Measurements from ENCODE around the gene EPHB1.

EPHB1 gene

DNA sequence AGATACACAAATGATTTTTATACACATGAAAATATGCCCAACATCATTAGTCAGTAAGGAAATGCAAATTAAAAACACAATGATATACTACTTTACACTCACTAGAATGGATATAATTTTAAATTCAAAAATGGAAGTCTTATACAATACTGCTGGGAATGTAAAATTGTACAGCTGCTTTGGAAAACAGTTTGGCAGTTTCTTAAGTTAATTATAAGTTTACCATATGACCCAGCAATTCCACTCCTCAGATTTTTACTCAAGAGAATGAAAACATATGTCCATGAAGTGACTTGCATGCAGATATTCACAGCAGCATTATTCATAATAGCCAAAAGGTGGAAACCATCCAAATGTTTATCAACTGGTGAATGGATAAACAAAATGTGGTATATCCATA is 281.3 kb downstream of the EPHB1 start:
- H3K4me3 ChIP-seq (ENCODE audit: low read length) = no peak overlapping the region
- TF ChIP-seq ZNF274 (IDR thresholded peaks at IDR 0.05; ENCODE audit: low read depth, low read length) = no peak

GRCh38 chr3:135077186-135077585 is 282.1 kb downstream of the EPHB1 start:
- H3K4me3 ChIP-seq (ENCODE audit: low read length) = no peak overlapping the region

DNA sequence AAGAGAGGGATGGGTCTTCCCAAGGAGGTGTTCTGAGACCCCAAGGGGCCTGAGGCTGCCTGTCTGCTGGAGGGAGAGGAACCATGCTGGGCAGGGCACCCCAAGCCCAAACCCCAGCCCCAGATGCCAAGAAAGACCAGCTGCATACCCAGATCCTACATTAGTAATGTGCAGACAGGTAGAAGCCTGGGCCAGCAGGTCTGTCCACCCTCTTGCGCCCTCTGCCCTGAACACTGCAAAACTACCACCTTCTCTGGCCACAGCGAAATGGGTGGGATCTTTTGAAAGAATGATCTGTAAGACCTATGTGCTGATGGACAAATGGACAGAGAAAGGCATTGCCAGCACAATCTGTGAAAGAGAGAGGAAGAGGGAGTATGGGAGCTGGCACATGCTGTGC is 283.2 kb downstream of the EPHB1 start:
- no peak overlapping the region for H3K4me3 ChIP-seq (ENCODE audit: low read length)
- TF ChIP-seq ZNF274 (IDR thresholded peaks at IDR 0.05; ENCODE audit: low read depth, low read length) = no peak

More at GRCh38 chr3:135077186-135077585, 282.1 kb downstream of the EPHB1 start:
- TF ChIP-seq ZNF274 (IDR thresholded peaks at IDR 0.05; ENCODE audit: low read depth, low read length) = no peak

- no peak overlapping the region for H3K4me3 ChIP-seq (ENCODE audit: low read length)
- no peak for TF ChIP-seq ZNF274 (IDR thresholded peaks at IDR 0.05; ENCODE audit: low read depth, low read length)
Observed at GRCh38 chr3:135079095-135079494, 284.0 kb downstream of the EPHB1 start.

GRCh38 chr3:135081451-135081850 is 286.4 kb downstream of the EPHB1 start:
- no peak overlapping the region for H3K4me3 ChIP-seq (ENCODE audit: low read length)
- TF ChIP-seq ZNF274 (IDR thresholded peaks at IDR 0.05; ENCODE audit: low read depth, low read length) = no peak

DNA sequence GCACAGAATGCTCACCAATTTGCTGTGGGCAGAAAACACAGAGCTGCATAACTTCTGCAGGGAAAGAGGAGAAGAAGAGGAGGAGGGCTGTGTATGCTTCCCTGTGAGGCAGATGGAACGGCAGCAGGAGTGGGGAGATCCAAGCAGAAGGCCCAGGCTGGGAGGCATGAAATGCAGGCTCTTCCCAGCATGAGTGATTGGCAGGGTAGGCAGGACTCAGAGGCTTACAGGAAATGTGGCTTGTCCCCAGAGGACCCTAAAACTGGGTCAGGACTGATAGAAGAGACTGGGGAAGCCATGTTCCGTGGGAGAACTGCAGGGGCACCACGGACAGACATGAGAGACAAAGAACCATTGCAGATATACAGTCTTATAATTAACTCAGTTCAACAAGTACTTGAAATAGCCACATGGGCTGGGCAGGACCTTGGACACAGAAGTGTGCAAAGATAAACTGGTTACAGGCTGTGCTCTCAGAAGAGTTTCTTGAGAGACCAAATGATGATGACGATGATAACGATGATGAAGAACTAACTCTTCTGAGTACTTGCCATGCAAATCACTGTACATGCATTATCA is 286.9 kb downstream of the EPHB1 start:
- no peak for TF ChIP-seq ZNF274 (IDR thresholded peaks at IDR 0.05; ENCODE audit: low read depth, low read length)
- H3K4me3 ChIP-seq (ENCODE audit: low read length) = no peak overlapping the region

DNA sequence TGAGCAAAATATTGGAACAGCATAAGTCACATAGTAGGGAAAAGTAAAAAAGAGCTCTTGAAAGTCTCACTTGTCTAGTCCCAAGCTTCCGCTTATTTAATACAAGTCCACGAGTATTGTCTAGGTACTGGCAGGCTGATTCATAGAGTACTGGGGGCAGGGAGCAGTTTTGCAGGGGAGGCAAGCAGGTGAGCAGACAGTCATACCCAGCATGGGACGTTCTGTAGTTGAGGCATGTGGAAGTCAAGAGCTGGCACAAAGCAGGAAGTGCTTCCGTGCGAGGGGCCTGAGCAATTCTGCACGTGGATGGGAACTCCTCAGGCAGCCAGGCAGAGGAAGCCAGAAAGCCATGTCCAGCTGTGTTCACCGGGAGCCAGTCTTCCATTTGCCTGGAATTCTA is 287.6 kb downstream of the EPHB1 start:
- H3K4me3 ChIP-seq (ENCODE audit: low read length) = no peak overlapping the region
- no peak for TF ChIP-seq ZNF274 (IDR thresholded peaks at IDR 0.05; ENCODE audit: low read depth, low read length)

DNA sequence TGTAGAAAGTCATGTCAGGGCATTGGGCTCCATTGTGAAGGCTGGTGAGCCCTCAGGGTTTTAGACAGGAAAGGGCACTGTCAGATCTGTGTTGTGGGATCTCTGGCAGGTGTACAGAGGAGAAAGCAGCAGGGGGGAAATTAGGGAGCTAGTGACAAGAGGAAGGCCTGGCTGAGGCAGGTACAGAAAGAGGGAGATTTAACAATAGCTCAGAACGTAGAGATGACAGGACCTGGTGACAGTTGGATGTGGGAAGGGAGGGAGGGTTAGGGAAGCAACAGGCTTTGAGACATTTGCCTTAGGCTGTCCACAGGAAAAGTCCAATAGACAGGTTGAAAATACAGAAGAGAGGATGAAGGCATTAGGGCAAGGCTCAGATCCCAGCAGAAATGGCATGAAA is 288.1 kb downstream of the EPHB1 start:
- H3K4me3 ChIP-seq (ENCODE audit: low read length) = no peak overlapping the region
- TF ChIP-seq ZNF274 (IDR thresholded peaks at IDR 0.05; ENCODE audit: low read depth, low read length) = no peak

GRCh38 chr3:135083756-135084155 is 288.7 kb downstream of the EPHB1 start:
- no peak overlapping the region for H3K4me3 ChIP-seq (ENCODE audit: low read length)
- no peak for TF ChIP-seq ZNF274 (IDR thresholded peaks at IDR 0.05; ENCODE audit: low read depth, low read length)

DNA sequence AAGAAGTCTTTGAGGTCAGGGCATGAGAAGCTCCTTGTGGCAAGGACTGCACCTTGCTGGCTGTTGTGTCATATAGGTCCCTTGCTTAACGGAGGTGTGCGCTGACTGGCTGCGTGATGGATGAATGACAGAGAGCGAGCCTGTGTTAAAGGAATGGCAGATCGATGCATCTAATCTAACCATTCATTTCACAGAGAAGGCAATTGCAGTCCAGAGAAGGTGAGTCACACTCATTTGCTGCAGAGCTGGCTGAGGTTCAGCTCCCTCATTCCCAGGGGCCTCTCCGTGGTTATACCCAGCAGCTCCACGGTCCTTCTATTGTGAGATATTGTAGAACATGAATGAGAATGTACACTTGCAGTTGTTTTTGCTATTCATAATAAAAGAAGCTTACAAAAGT is 289.3 kb downstream of the EPHB1 start:
- no peak overlapping the region for H3K4me3 ChIP-seq (ENCODE audit: low read length)
- no peak for TF ChIP-seq ZNF274 (IDR thresholded peaks at IDR 0.05; ENCODE audit: low read depth, low read length)

DNA sequence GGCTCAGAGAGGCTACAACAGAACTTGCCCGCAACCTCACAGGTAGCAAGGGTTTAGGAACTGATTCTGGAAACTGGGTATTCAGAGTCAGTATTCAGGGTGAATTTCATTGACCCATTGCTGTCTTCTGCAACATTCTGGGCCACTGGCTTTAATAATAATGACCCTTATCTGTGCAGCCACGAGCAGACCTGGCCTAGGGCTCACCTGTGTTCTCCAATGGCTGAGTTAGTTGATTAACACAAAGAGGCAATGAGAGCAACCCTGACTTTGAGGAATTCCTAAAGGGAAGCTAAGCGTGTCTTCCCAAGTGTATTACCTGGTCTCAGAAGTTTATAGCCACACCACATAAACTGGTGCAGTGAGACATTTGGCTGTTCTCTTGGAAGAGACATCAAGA is 289.9 kb downstream of the EPHB1 start:
- no peak for TF ChIP-seq ZNF274 (IDR thresholded peaks at IDR 0.05; ENCODE audit: low read depth, low read length)
- no peak overlapping the region for H3K4me3 ChIP-seq (ENCODE audit: low read length)

DNA sequence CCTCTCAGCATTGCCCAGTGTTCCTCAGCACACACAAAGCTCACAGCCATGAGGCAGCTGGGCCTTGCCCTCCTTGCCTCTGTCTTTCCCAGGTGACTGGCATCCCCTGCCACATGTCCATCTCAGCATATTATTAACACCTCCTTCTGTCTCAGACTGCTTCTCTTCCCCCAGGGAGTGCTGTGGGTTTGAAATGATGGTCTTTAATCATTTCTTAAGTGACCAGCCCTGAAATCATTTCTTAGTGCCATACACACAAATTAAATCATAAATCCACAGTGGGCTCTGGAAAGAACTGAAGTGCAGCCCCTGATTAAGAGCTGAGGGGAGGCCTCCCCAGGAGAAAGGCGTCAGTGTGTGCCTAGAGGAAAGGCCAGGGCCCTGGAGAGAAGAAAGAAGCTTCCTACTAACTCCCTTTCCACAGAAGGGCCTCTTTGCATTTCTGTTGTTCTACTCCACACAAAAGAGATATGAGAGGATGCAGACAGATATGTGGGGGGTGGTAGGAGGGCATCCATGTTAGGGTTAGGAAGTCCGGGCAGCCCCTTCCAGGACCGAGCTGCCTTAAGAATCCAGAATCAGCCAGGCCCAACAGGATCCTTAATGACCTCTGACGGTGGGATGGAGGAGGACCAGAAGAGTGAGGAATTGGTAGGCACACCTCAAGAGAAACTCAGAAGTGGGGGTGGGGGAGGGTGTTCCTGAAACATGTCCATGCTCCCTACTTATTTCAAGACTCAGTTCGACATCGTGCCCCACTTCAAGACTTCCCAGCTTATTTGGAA is 290.8 kb downstream of the EPHB1 start:
- no peak for TF ChIP-seq ZNF274 (IDR thresholded peaks at IDR 0.05; ENCODE audit: low read depth, low read length)

DNA sequence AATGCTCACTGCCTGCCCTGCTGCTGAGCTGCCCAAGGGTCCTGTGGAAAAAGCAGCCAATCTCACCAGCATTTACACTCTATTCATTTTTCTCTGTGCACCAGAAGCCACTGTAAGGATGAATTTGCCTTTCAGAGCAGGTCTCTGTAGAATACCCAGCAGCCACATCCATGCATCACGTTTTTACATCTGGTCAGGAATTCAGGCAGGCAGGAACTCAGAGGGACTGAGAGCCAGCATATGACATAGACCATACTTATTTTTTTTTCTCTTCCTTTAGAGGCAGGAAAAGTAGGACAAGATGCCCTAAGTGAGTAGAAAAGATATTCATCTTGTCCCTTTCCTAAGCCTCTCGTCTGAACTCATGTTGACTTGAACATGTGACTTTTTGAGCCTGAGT is 292.7 kb downstream of the EPHB1 start:
- no peak overlapping the region for H3K4me3 ChIP-seq (ENCODE audit: low read length)
- TF ChIP-seq ZNF274 (IDR thresholded peaks at IDR 0.05; ENCODE audit: low read depth, low read length) = no peak

More for the DNA sequence above, 290.8 kb downstream of the EPHB1 start:
- no peak overlapping the region for H3K4me3 ChIP-seq (ENCODE audit: low read length)

DNA sequence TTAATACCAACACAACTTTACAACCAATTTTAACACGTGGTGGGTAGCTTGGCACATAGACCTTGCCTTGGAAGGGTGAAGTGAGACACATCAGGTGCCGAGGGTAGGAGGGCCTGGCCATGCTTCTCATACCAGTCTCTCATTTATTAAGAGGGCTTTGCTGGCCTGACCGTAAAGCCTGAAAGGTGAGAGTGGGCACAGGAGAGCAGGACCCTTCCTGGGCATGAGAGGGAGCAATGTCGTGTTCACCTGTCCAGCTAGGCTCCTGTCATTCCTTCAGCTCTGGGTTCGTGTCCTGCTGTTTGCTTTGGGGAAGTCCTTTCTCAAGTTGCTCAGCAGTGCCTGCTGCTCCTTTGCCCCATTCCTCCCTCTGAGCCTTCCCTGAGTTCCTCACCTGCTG is 294.4 kb downstream of the EPHB1 start:
- no peak overlapping the region for H3K4me3 ChIP-seq (ENCODE audit: low read length)
- no peak for TF ChIP-seq ZNF274 (IDR thresholded peaks at IDR 0.05; ENCODE audit: low read depth, low read length)

DNA sequence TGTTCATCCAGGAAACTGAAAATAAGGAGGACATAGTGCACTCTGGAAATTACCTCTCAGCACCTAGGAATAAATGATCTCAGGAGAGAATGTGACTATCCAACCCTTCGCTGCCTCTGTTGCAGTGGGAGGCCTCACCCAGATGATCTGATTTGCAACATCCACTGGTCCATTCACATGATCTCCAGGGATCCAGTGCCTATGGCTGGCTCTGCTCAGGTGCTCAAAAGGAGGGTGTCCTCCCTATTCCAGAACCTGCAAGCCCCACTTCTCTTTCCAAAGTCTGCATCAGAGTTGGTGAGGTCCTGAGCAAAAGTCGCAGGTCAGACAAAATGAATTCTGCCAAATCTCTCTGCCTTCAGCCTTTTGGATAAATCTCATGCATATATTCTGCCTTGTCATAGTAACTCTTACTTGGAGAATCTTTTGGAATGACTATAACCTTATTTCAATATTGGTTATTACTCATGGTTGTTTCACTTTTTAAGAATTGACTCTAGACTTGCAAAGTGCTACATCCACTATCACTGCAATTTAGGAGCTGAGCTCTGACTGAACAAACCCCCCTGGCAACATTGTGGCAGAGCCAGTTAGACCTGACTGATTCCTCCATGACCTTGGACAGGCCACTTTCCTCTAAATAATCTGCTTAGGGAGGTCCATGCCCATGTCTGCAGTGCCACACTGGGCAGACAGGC is 295.1 kb downstream of the EPHB1 start:
- TF ChIP-seq ZNF274 (IDR thresholded peaks at IDR 0.05; ENCODE audit: low read depth, low read length) = no peak
- no peak overlapping the region for H3K4me3 ChIP-seq (ENCODE audit: low read length)
